DOHH2 (cell line): ENCODE measurements around the gene DCLK3.

ENCODE experiments used
- H3F3A ChIP-seq: fragments of 200-600 bp; sonication (generic), shearing (Covaris generic); 2 replicates; pipeline ENCODE4 v1.6.0; 2016; ENCODE audit warnings: antibody characterized with exemption, mild to moderate bottlenecking; ENCODE audit not compliant: control insufficient read depth, insufficient read depth
- H3K27ac ChIP-seq: fragments of 200-600 bp; sonication (generic); 2 replicates; pipeline ENCODE4 v1.5.1; 2014; ENCODE audit warnings: low read depth, mild to moderate bottlenecking, low read length, moderate library complexity
- H3K27me3 ChIP-seq: fragments of 200-600 bp; sonication (generic); 2 replicates; pipeline ENCODE4 v1.6.1; 2014; ENCODE audit warnings: mild to moderate bottlenecking, low read length, mixed read lengths; ENCODE audit not compliant: control insufficient read depth
- H3K36me3 ChIP-seq: fragments of 200-600 bp; sonication (generic); 2 replicates; pipeline ENCODE4 v1.6.1; 2014; ENCODE audit warnings: mild to moderate bottlenecking, low read length, moderate library complexity, mixed read lengths; ENCODE audit not compliant: control insufficient read depth
- H3K4me1 ChIP-seq: fragments of 200-600 bp; sonication (generic); 2 replicates; pipeline ENCODE4 v1.6.1; 2014; ENCODE audit warnings: mild to moderate bottlenecking, low read length, mixed read lengths; ENCODE audit not compliant: control insufficient read depth
- H3K4me2 ChIP-seq: fragments of 200-600 bp; sonication (generic); 2 replicates; pipeline ENCODE4 v1.6.0; 2014; ENCODE audit warnings: mild to moderate bottlenecking, low read length, moderate library complexity
- H3K4me3 ChIP-seq: fragments of 200-600 bp; sonication (generic); 2 replicates; pipeline ENCODE4 v1.5.1; 2014; ENCODE audit warnings: mild to moderate bottlenecking, low read length, mixed read lengths
- H3K79me2 ChIP-seq: fragments of 200-600 bp; sonication (generic); 2 replicates; pipeline ENCODE4 v1.6.1; 2014; ENCODE audit warnings: mild to moderate bottlenecking, low read length, mixed read lengths; ENCODE audit not compliant: control insufficient read depth
- H3K9me2 ChIP-seq: fragments of 200-600 bp; sonication (generic); replicated peaks from 2 replicates; pipeline ENCODE4 v1.6.1; 2014; ENCODE audit warnings: mild to moderate bottlenecking, low read length, mixed read lengths; ENCODE audit not compliant: control insufficient read depth
- H3K9me3 ChIP-seq: fragments of 200-600 bp; sonication (generic); 2 replicates; pipeline ENCODE4 v1.6.1; 2014; ENCODE audit warnings: antibody characterized with exemption, low read length, mixed read lengths; ENCODE audit not compliant: control insufficient read depth, insufficient read depth
- H4K20me1 ChIP-seq: fragments of 200-600 bp; sonication (generic); 2 replicates; pipeline ENCODE4 v1.6.0; 2014; ENCODE audit warnings: low read depth, mild to moderate bottlenecking, antibody characterized with exemption, low read length, moderate library complexity; ENCODE audit not compliant: control insufficient read depth, insufficient read depth
- CTCF ChIP-seq: fragments of 200-600 bp; sonication (generic); IDR thresholded peaks from one replicate; pipeline ENCODE4 v1.5.1; 2014; ENCODE audit warnings: antibody characterized with exemption, mild to moderate bottlenecking, low read depth, low read length; ENCODE audit not compliant: poor library complexity, severe bottlenecking
- EZH2phosphoT487 ChIP-seq: fragments of 200-600 bp; sonication (generic); IDR thresholded peaks from 2 replicates; pipeline ENCODE4 v1.6.1; 2017; ENCODE audit warnings: borderline replicate concordance, mild to moderate bottlenecking, antibody characterized with exemption, low read length, moderate library complexity, mixed read lengths

The DCLK3 gene

DNA sequence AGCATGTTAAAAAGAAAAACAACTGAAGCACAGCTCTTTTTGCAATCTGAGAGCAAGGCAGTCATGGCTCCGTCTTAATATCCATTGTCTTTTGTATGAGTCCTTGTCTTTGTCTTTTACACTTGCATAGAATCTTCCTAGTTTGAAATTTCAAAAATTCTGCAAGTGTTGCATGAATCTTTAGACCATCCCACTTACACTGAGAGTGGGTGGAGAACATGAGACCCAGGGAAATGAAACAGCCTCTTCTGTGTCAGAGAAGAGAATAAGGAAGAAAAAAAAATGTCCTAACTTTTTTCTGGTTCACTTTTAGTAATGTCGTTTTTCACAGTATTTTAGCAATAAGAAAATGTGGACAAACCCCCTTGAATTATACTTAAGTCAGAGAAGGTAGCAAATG is 12.1 kb upstream of the DCLK3 start:
- TF ChIP-seq CTCF (no peak), EZH2phosphoT487 (no peak)
- Histone ChIP-seq H4K20me1 (no peaks in the 10 kb centered on the region), H3K79me2 (no peaks in the 10 kb centered on the region), H3K4me3 (no peak overlapping the region), H3K9me3 (no peaks in the 10 kb centered on the region), H3K27ac (no peak overlapping the region), H3K4me2 (no peak overlapping the region), H3K27me3 (peaks cover 12% of the 10 kb centered on the region), H3F3A (no peaks in the 10 kb centered on the region), H3K4me1 (no peaks in the 10 kb centered on the region), H3K36me3 (no peaks in the 10 kb centered on the region), H3K9me2 (no peaks in the 10 kb centered on the region)

GRCh38 chr3:36774052-36774451 is 9.7 kb upstream of the DCLK3 start:
- no peaks in the 10 kb centered on the region for H4K20me1 ChIP-seq
- peaks cover 22% of the 10 kb centered on the region for H3K27me3 ChIP-seq
- H3K4me1 ChIP-seq: no peaks in the 10 kb centered on the region
- H3K79me2 ChIP-seq: no peaks in the 10 kb centered on the region
- H3K36me3 ChIP-seq: no peaks in the 10 kb centered on the region
- H3K4me2 ChIP-seq: no peak overlapping the region
- H3F3A ChIP-seq: no peaks in the 10 kb centered on the region
- TF ChIP-seq EZH2phosphoT487 (no peak), CTCF (no peak)
- H3K4me3 ChIP-seq: no peak overlapping the region
- no peak overlapping the region for H3K27ac ChIP-seq
- no peaks in the 10 kb centered on the region for H3K9me2 ChIP-seq
- H3K9me3 ChIP-seq: no peaks in the 10 kb centered on the region

DNA sequence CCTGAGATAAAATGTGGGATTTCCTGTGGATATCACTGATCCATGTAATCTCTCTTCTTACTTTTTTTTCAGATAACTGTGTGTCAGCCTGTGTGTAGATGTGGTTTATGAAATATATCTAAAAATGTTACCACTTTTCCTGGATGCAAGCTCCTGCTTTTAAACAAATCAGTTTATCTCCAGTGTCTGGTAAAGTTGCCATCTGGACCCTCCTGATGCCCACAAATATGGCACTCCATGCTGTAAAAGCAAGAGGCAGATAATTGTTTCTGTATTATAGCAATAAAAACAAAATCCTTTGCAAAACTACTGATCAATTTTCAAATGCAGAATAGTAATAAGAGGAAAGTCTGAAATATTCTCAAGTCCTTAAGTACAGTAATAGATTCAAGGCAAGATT is 7.6 kb upstream of the DCLK3 start:
- H4K20me1 ChIP-seq: no peaks in the 10 kb centered on the region
- no peaks in the 10 kb centered on the region for H3K36me3 ChIP-seq
- H3K79me2 ChIP-seq: no peaks in the 10 kb centered on the region
- no peak overlapping the region for H3K27ac ChIP-seq
- no peak overlapping the region for H3K4me2 ChIP-seq
- H3K9me3 ChIP-seq: no peaks in the 10 kb centered on the region
- H3K9me2 ChIP-seq: no peaks in the 10 kb centered on the region
- no peak overlapping the region for H3K4me3 ChIP-seq
- peaks cover 15% of the 10 kb centered on the region; the same call in 1 of the 2 replicates for H3K27me3 ChIP-seq
- H3F3A ChIP-seq: no peaks in the 10 kb centered on the region
- H3K4me1 ChIP-seq: no peaks in the 10 kb centered on the region
- no peak for TF ChIP-seq CTCF
- no peak for TF ChIP-seq EZH2phosphoT487

DNA sequence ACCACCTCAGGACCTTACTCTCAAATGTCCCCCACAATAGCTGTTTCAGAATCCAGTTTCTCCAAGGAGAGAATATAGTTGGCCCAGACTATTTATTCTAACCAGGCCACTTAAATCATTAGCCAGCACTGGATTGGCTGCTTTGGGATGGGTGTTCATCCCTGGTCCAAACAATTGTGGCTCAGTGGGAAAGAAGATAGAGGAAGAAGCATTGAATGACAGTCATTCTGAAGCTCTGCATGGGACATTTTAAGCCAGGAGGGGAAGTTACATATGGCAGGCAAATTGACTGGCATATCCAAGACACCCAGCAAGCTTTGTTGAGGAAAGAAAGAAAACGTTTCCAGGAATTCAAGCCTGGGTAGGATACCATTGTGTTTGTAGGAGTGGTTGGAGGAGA is 5.6 kb upstream of the DCLK3 start:
- no peak overlapping the region for H3K4me3 ChIP-seq
- H3K4me1 ChIP-seq: no peaks in the 10 kb centered on the region
- H3K9me3 ChIP-seq: no peaks in the 10 kb centered on the region
- H4K20me1 ChIP-seq: no peaks in the 10 kb centered on the region
- no peaks in the 10 kb centered on the region for H3K36me3 ChIP-seq
- no peak overlapping the region for H3K27ac ChIP-seq
- peaks cover 12% of the 10 kb centered on the region; the same call in 1 of the 2 replicates for H3K27me3 ChIP-seq
- H3K4me2 ChIP-seq: no peak overlapping the region
- no peak for TF ChIP-seq CTCF
- TF ChIP-seq EZH2phosphoT487: no peak
- H3F3A ChIP-seq: no peaks in the 10 kb centered on the region
- no peaks in the 10 kb centered on the region for H3K9me2 ChIP-seq
- H3K79me2 ChIP-seq: no peaks in the 10 kb centered on the region
